ENCODE measurements around the gene POM121.
"Not testable (repeated sequence)": the region's sequence is repeated elsewhere in the genome, so short reads cannot be mapped to it uniquely, and the experiment has no call there.

Gene POM121

DNA sequence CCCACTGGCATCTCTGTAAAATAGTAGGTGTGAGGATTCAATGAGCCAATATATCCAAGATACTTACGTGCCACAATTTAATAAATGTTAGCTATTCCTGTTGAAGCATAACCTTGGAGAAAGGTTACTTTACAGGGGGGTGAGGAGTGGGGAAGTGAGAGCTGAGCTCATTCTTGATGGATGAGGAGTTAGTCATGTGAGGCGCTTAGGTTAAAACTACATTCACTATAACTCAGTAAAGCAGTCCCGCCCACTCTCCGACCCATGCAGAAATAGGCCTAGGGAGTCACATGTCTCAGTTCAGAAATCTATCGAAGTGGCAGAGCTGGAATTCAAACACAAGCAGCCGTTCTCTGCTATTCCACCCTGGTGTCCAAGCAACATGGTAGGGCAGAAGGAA is 25.5 kb downstream of the POM121 start:
- DNase-seq, result not testable (repeated sequence)

DNA sequence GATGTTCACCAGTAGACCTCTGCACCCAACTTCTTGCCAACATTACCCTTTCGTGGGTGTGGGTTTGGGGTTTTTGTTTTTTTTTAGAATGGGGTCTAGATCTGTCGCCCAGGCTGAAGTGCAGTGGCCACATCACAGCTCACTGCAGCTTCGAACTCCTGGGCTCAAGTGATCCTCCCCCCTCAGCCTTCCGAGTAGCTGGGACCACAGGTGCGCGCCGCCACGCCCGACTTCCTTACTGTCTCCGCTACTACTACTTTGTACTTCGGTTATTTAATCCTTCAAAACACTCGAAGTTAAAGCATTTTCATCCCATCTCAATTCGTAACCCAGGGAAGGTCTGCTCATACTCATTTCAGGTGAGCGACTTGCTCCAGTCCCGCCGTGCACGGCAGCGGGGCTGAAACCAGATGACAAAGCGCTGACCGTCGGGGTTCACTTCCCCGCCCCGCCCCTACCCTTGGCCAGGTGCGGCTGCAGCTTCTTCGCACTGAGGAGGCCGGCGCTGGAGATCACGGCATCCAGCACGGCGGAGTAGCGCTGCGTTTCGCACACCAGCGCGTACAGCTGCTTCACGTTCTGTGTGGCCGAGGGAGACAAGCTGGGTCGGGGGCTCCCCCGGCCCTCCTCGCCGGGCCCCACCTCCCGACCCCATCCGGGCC is 29.1 kb downstream of the POM121 start:
- DNase-seq, result not testable (repeated sequence)

- DNase-seq, result not testable (repeated sequence)
Observed at GRCh38 chr7:72954563-72955198, 29.8 kb downstream of the POM121 start.

GRCh38 chr7:72960029-72960428 is 35.1 kb downstream of the POM121 start:
- not testable (repeated sequence) for DNase-seq

GRCh38 chr7:72960626-72961345 is 35.9 kb downstream of the POM121 start:
- not testable (repeated sequence) for DNase-seq

DNA sequence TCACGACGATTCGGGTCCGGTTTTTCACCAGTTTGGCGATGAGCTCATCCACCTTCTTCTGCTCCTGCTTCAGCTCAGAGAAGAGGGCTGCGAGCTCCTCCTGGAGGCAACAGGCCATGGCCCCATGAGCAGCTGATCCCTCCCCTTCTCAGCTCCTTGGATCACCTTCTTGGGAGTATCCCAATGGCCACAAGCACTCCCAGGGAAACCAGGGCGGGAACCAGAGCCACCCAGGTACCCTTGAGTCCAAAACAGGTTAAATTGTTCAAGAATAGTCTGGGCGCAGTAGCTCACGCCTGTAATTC is 36.4 kb downstream of the POM121 start:
- DNase-seq, result not testable (repeated sequence)

DNA sequence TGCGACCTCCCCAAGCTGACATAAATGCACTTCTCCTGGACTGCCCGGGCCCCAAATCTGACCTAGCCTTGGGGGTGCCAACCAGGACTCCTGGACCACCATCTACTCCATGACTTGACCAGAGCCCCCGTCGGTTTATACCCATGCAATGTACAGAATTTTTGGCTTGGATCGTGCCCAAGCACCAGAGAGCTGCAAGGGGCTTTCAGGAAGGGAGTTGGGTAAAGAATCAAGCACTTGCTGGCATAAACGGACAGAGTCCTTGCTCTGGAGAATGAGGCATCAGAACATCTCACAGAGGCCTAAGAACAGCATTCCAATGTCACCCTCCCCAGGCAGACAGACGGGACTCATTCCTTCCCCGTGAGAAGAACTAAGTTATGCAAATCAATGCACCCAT is 38.2 kb downstream of the POM121 start:
- DNase-seq, result not testable (repeated sequence)

DNA sequence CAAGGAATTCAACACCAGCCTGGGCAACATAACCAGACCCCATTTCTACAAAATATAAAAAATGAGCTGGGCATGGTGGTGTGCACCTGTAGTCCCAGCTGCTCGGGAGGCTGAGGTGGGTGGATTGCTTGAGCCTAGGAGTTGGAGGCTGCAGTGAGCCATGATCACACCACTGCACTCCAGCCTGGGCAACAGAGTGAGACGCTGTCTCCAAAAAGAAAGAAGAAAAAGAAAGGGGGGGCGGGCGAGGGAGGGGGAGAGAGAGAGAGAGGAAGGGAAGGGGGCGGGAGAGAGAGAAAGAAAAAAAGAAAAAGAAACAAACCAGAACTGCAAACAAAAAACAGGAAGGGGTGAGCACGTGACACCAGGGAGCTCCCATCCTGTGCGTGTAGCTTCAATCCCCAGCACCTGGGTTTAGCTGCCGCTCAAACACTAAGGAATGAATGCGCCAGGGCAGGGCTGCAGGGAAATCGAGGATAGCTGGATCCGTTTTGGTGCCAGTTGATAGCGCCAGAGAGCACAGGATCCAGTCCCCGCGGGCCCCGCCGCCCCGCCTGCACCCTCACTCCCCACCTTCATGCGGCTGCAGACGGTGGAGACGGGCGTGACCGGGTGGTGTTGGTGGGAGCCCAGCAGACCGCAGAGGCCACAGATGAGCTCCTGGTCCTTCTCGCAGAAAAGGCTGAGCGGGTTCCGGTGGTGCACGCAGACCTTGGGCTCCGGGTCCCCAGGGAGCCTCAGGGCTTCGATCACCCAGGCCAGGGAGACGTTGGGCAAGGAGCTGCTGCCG is 40.5 kb downstream of the POM121 start:
- DNase-seq, result not testable (repeated sequence)

DNA sequence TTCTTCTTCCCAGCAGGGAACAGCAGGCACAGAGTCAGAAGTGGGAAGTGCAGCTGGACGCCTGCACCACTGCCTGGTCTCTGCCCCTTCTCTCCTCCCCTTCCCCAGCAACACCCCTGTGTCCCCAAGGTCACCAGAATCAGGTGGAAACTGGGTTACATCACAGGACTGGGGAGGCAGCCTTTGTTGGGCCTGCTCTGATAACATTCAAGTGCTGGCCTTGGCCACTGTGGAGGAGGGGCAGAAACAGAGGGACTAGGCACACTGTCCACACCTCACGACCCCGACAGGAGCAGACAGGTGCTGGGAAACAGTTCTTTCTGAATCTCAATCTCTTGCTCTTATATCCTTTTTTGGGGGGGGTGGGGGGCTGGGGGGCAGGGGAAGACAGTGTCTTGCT is 42.0 kb downstream of the POM121 start:
- not testable (repeated sequence) for DNase-seq

- not testable (repeated sequence) for DNase-seq
Observed at GRCh38 chr7:72968980-72969516, 44.2 kb downstream of the POM121 start, which contains the start of gene TRIM74. TSS of gene TRIM74 (minus strand) at chr7:72969466. CDS start at chr7:72966157, 3,309 bp downstream.

DNA sequence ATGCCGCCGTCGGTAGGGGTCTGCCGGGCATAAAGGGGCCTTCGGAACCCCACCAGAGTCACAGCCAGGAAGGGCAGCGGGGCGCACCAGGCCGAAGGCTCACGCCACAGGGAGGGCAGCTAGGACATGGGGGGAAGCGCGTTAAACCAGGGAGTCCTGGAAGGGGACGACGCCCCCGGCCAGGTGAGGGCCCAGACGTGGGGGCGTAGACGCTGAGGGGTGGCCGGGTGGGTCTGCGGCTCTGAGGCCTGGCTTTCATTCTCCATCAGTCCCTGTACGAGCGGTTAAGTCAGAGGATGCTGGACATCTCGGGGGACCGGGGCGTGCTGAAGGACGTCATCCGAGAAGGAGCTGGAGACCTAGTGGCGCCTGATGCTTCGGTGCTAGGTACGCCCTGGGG is 44.8 kb downstream of the POM121 start:
- DNase-seq, result not testable (repeated sequence)

- DNase-seq, result not testable (repeated sequence)
Observed at GRCh38 chr7:72971505-72971904, 46.6 kb downstream of the POM121 start.

DNA sequence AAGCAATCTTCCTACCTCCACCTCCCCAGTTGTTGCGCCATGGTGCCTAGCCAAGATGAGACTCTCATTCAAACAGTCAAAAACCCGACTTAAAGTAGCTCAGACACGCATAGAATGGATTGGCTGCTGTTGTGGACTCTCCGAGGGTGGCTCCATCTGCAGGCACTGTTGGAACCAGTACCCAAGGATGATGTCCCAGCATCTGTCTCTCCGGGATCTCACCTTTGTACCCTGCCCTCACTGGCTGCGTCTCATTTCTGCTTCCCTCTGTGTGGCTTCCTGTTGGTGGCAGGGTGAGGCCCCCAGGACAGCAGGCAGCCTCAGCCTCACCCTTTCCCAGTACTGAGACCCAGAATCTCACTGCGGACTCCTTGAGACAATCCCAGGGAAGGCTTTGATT is 49.9 kb downstream of the POM121 start:
- DNase-seq, result not testable (repeated sequence)

GRCh38 chr7:72975656-72976286 is 50.9 kb downstream of the POM121 start:
- not testable (repeated sequence) for DNase-seq

GRCh38 chr7:72976434-72976833 is 51.5 kb downstream of the POM121 start:
- not testable (repeated sequence) for DNase-seq

DNA sequence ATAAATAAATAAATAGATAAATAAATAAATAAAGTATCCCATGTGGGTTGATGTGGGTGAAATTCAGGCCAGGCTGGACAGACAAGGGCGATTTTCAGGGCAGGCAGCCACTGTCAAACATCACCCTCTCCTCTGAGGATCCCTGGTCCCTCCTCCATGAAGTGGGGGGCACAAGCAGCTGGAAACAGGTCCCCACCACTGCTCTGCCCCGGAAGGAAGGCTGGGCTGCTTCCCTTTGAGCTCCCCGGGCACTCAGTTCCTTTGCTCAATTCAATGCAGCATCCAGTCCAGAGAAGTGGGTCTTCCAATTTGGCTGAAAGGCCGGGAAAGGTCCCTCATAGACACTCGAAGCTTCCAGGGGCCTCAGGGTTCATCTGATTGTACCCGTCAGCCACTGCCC is 55.5 kb downstream of the POM121 start:
- DNase-seq, result not testable (repeated sequence)

GRCh38 chr7:72982084-72982483 is 57.2 kb downstream of the POM121 start:
- DNase-seq, result not testable (repeated sequence)

DNA sequence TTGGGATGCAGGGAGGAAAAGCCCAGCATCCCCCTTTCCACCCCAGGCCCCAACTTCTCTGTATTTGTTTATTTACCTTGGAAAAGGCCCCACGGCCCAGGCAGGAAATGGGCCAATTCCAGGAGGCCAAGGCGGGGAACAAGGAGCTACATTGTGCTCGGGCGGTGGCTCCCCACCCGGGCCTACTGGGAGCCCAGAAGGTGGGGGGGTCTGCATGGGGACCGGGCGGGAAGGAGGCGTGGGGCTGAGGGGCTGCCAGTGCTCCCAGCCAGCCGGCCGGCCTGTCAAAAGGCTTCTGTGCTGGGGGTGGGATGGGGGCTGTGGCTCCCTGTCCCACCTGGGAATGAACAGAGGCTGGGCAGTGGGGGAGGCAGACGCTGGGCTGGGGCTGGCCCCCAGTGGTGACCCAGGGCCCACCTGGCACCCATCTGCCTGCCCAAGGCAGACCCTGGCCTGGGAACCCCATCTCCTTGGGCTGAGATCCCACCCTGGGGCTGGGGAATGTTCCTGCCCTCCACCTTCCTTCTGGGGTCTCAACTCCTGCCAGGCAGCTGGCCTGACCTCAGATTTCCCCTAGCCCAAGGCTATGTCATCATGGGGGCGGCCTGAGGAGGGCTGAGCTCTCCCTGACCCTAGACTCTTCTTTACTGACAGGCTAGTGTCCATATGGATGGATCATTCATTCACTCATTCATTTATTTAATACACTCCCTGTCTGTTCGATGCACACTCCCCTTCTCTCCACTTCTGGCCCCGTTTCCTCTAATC is 65.4 kb downstream of the POM121 start:
- not testable (repeated sequence) for DNase-seq

- not testable (repeated sequence) for DNase-seq
Observed at GRCh38 chr7:72995484-72995883, 70.6 kb downstream of the POM121 start.

GRCh38 chr7:72997447-72997846 is 72.6 kb downstream of the POM121 start:
- DNase-seq, result not testable (repeated sequence)

- DNase-seq, result not testable (repeated sequence)
Observed at GRCh38 chr7:72997887-72998468, 73.1 kb downstream of the POM121 start.
